Measurements from ENCODE around the gene MYL5. TPM values are rescaled to one million over a fixed set of nuclear protein-coding genes. Genes with fewer than 3 reads are reported as not detected.

The MYL5 gene
- total and polyA plus RNA-seq, 12 donors, result 5.9 to 77.6 (median 21.5) TPM

DNA sequence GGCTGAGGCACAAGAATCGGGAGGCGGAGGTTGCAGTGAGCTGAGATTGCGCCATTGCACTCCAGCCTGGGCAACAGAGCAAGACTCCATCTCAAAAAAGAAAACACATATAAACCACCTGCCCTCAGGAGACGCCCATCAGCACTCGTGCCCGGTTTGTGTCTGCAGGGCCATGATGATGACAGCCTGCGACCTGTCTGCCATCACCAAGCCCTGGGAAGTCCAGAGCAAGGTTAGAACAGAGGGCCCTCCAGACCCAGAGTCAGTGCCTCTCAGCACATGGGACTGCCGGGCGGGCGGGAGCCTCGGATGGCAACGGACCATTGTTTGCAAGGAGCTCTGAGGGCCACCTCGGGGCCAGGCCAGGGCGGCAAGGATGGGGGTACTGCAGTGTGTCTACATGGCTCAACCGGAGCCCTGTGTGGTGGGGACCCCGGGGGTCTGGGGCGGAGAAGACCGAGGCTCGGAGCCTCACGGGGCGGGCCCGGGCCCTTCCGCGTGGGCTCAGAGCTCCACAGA, 9.6 kb upstream of the MYL5 start:
- H3K9me3 ChIP-seq (replicated peaks in 1 of 3), result no peaks in the 10 kb centered on the region
- 90 to 95% (median 93%) methylated on average over 13 to 24 of the region's 24 CpGs for whole genome bisulfite sequencing, 4 donors
- intact Hi-C loops (cut with DNase I), result no loop called here
- DNase-seq, result peak in 3 of 7 donors; percentile 13 to 46 (median 16)
- no peak for TF ChIP-seq POLR2A (IDR thresholded peaks at IDR 0.05)
- TF ChIP-seq, protein P1, sequence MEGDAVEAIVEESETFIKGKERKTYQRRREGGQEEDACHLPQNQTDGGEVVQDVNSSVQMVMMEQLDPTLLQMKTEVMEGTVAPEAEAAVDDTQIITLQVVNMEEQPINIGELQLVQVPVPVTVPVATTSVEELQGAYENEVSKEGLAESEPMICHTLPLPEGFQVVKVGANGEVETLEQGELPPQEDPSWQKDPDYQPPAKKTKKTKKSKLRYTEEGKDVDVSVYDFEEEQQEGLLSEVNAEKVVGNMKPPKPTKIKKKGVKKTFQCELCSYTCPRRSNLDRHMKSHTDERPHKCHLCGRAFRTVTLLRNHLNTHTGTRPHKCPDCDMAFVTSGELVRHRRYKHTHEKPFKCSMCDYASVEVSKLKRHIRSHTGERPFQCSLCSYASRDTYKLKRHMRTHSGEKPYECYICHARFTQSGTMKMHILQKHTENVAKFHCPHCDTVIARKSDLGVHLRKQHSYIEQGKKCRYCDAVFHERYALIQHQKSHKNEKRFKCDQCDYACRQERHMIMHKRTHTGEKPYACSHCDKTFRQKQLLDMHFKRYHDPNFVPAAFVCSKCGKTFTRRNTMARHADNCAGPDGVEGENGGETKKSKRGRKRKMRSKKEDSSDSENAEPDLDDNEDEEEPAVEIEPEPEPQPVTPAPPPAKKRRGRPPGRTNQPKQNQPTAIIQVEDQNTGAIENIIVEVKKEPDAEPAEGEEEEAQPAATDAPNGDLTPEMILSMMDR (IDR thresholded peaks at IDR 0.05), result no peak
- no peaks in the 10 kb centered on the region for H3K36me3 ChIP-seq (replicated peaks in 1 of 2)
- peaks cover 6% of the 10 kb centered on the region for H3K27me3 ChIP-seq
- H3K4me1 ChIP-seq (replicated peaks in 1 of 2), result no peaks in the 10 kb centered on the region
- no peak overlapping the region for H3K27ac ChIP-seq
- H3K4me3 ChIP-seq, result no peak overlapping the region

DNA sequence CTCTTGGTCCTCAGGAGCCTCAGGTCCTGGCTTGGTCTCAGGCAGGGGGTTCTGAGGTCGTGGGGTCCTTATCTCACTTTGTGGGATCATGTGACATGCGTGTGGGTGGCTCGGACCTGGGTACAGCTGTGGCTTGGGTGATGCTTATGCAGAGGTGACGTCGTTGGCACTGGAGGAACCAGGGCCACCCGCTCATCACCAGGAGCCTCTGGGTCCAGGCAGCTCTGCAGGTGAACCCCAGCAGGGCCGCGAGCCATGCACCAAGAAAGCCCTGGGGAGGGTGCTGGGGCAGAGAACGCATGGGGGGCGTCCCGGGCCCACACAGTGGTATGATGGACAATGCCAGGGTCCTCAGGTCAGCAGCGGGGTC, 9.0 kb upstream of the MYL5 start:
- Histone ChIP-seq H3K4me3 (no peak overlapping the region), H3K36me3 (replicated peaks in 1 of 2) (no peaks in the 10 kb centered on the region), H3K27me3 (peaks cover 6% of the 10 kb centered on the region), H3K4me1 (replicated peaks in 1 of 2) (no peaks in the 10 kb centered on the region), H3K9me3 (replicated peaks in 1 of 3) (no peaks in the 10 kb centered on the region), H3K27ac (no peak overlapping the region)
- intact Hi-C loops (cut with DNase I), result no loop called here
- 63 to 88% (median 84%) methylated on average over 5 to 12 of the region's 12 CpGs for whole genome bisulfite sequencing, 4 donors
- TF ChIP-seq POLR2A (IDR thresholded peaks at IDR 0.05), result no peak
- TF ChIP-seq, protein P1 (IDR thresholded peaks at IDR 0.05), result no peak
- peak in 3 of 7 donors; percentile 11 to 50 (median 13) for DNase-seq

DNA sequence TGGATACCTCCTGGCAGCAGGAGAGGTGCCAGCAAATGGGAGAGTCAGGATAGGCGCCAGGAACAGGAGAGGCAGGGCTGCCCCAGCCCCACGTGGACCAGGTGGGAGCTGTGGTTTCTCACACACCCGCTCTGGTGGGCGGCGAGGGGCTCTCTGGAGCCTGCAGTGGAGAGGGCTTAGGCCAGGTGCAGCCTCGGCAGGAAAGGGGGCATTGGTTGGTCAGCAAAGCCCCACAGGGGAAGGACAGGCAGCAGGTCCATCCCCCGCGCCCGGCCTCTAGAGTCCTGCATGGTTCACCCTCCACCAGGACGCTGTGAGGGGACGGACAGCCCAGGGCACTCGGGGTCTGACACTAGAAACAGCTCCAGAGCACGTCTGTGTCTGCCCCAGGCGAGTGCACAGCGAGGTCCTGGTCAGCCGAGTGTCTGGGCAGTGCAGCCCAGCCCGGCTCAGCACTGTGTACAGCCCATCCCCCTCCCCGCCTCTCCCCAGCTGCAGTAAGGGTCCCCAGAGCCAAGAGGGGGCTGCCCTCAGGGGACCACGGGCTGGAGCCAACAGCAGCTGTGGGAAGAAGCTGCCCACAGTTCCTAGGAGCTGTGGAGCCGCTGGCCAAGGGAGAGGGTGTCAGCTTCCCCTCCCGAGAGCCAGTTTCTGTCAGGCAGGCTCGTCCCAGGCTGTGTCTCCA, 8.4 kb upstream of the MYL5 start:
- Histone ChIP-seq H3K27ac (no peak overlapping the region), H3K27me3 (peaks cover 6% of the 10 kb centered on the region), H3K4me1 (replicated peaks in 1 of 2) (no peaks in the 10 kb centered on the region), H3K9me3 (replicated peaks in 1 of 3) (no peaks in the 10 kb centered on the region), H3K4me3 (no peak overlapping the region), H3K36me3 (replicated peaks in 1 of 2) (peaks cover 0 to 1% of the 10 kb centered on the region in 2 donors)
- TF ChIP-seq, protein P1 (IDR thresholded peaks at IDR 0.05), result no peak
- TF ChIP-seq POLR2A (IDR thresholded peaks at IDR 0.05), result no peak
- DNase-seq, result no peak
- intact Hi-C loops (cut with DNase I), result no loop called here
- WGBS, 4 donors, result 67 to 75% (median 73%) methylated on average over 4 to 22 of the region's 22 CpGs

DNA sequence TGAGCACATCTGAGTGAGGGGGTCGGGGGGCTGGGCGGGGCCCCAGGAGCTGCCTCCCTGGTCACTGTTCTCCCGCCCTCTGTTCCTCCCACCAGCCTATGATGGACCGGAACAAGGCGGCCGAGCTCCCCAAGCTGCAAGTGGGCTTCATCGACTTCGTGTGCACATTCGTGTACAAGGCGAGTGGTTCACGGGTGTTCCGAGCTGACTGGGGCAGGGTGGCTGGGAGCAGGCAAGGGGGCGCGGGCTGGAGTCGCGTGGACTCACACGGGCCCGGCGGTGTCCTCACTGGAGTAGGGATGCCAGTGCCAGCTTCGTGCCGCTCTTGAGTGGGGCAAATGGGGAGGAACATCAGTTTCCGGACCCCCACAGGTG, 7.9 kb upstream of the MYL5 start:
- 79 to 82% (median 80%) methylated on average over 15 to 22 of the region's 22 CpGs for WGBS, 4 donors
- peaks cover 0 to 7% of the 10 kb centered on the region in 2 donors for H3K36me3 ChIP-seq (replicated peaks in 1 of 2)
- DNase-seq, result no peak
- no peak overlapping the region for H3K4me3 ChIP-seq
- H3K27me3 ChIP-seq, result peaks cover 6% of the 10 kb centered on the region
- no peak for TF ChIP-seq POLR2A (IDR thresholded peaks at IDR 0.05)
- TF ChIP-seq, protein P1 (IDR thresholded peaks at IDR 0.05), result no peak
- intact Hi-C loops (cut with DNase I), result no loop called here
- no peaks in the 10 kb centered on the region for H3K9me3 ChIP-seq (replicated peaks in 1 of 3)
- no peak overlapping the region for H3K27ac ChIP-seq
- no peaks in the 10 kb centered on the region for H3K4me1 ChIP-seq (replicated peaks in 1 of 2)
